Loucy (cell line): ENCODE measurements around the gene DLX5.

Experiments used
- H2AFZ ChIP-seq: fragments of 200-600 bp; sonication (generic); 2 replicates; pipeline ENCODE4 v1.6.0; 2016; ENCODE audit warnings: antibody characterized with exemption, mild to moderate bottlenecking, low read length, moderate library complexity
- H3F3A ChIP-seq: fragments of 200-600 bp; 2 replicates; pipeline ENCODE4 v1.6.0; 2016; ENCODE audit warnings: antibody characterized with exemption, low read depth, mild to moderate bottlenecking
- H3K27me3 ChIP-seq: fragments of 200-600 bp; sonication (generic); 2 replicates; pipeline ENCODE4 v1.6.1; 2014; ENCODE audit warnings: low read length, mild to moderate bottlenecking; ENCODE audit not compliant: insufficient read depth, poor library complexity, severe bottlenecking
- H3K36me3 ChIP-seq: fragments of 200-600 bp; sonication (generic); 2 replicates; pipeline ENCODE4 v1.6.1; 2016; ENCODE audit warnings: low read length; ENCODE audit not compliant: insufficient read depth
- H3K4me1 ChIP-seq: fragments of 200-600 bp; sonication (generic); 2 replicates; pipeline ENCODE4 v1.5.1; 2014; ENCODE audit warnings: low read length, mild to moderate bottlenecking; ENCODE audit not compliant: insufficient read depth, poor library complexity, severe bottlenecking
- H3K4me2 ChIP-seq: fragments of 200-600 bp; sonication (generic); 2 replicates; pipeline ENCODE4 v1.6.0; 2014; ENCODE audit warnings: antibody characterized with exemption, low read length, low read depth, mild to moderate bottlenecking; ENCODE audit not compliant: poor library complexity, severe bottlenecking
- H3K4me3 ChIP-seq: fragments of 200-600 bp; sonication (generic); 2 replicates; pipeline ENCODE4 v1.5.1; 2014; ENCODE audit warnings: low read length, mild to moderate bottlenecking, mixed read lengths; ENCODE audit not compliant: poor library complexity, severe bottlenecking
- H3K79me2 ChIP-seq: fragments of 200-600 bp; sonication (generic); 2 replicates; pipeline ENCODE4 v1.6.1; 2014; ENCODE audit warnings: low read length; ENCODE audit not compliant: insufficient read depth
- H3K9ac ChIP-seq: fragments of 200-600 bp; sonication (generic); 2 replicates; pipeline ENCODE4 v1.6.0; 2014; ENCODE audit warnings: mild to moderate bottlenecking, low read depth, low read length, moderate library complexity; ENCODE audit not compliant: poor library complexity, severe bottlenecking
- H3K9me2 ChIP-seq: fragments of 200-600 bp; sonication (generic); replicated peaks from 2 replicates; pipeline ENCODE4 v1.6.1; 2016; ENCODE audit warnings: low read depth, low read length, mixed read lengths
- H3K9me3 ChIP-seq: fragments of 200-600 bp; sonication (generic); 2 replicates; pipeline ENCODE4 v1.6.1; 2014; ENCODE audit warnings: mild to moderate bottlenecking, antibody characterized with exemption, low read length, low read depth; ENCODE audit not compliant: insufficient read depth
- H4K20me1 ChIP-seq: fragments of 200-600 bp; sonication (generic); 2 replicates; pipeline ENCODE4 v1.6.0; 2014; ENCODE audit warnings: antibody characterized with exemption, low read length, mild to moderate bottlenecking; ENCODE audit not compliant: insufficient read depth, poor library complexity, severe bottlenecking
- EZH2phosphoT487 ChIP-seq: fragments of 200-600 bp; IDR thresholded peaks from 2 replicates; pipeline ENCODE4 v1.6.1; 2018; ENCODE audit warnings: antibody characterized with exemption, mild to moderate bottlenecking, moderate library complexity, borderline replicate concordance
- TF ChIP-seq, protein P1 (sequence below): fragments of 200-600 bp; sonication (generic); conservative IDR thresholded peaks from 2 replicates; pipeline ENCODE4 v1.5.1; 2014; ENCODE audit warnings: mild to moderate bottlenecking, antibody characterized with exemption, low read length

DLX5 gene

DNA sequence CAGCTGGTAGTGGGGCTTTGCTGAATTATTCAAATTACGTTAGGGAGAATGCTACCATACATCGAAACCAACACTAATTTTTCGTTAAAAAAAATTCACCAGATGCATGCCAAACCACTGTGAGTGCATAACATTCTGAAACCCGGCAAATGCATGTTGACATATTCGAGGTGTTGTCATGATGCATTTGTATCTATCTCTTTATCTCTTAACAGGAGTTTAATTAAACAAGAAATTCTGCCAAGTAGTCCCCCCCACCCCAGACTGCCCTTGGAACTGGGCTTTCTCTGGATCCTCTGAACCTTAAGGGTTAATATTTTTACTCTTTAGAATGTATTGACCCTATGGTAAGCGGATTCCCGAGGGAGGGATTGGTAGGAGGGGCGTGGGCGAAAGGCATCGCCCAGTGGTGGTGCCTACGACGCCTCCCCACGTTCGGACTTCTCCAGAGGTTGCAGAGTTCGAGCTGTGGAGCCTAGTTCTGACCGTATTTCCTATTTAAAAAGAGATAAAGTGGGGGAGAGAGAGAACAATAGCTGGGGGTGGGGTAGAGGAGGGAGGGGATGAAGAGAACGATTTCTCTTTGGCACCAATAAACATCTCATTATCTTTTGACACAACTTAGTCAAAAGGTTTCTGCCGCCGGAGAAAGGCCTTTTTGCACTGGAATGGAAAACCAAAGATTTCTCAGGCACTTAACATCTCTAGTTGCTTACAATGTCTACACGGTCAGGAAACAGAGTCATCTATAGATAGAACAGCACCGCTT lies 12.1 kb downstream of the DLX5 start:
- no peaks in the 10 kb centered on the region for H3K27me3 ChIP-seq

DNA sequence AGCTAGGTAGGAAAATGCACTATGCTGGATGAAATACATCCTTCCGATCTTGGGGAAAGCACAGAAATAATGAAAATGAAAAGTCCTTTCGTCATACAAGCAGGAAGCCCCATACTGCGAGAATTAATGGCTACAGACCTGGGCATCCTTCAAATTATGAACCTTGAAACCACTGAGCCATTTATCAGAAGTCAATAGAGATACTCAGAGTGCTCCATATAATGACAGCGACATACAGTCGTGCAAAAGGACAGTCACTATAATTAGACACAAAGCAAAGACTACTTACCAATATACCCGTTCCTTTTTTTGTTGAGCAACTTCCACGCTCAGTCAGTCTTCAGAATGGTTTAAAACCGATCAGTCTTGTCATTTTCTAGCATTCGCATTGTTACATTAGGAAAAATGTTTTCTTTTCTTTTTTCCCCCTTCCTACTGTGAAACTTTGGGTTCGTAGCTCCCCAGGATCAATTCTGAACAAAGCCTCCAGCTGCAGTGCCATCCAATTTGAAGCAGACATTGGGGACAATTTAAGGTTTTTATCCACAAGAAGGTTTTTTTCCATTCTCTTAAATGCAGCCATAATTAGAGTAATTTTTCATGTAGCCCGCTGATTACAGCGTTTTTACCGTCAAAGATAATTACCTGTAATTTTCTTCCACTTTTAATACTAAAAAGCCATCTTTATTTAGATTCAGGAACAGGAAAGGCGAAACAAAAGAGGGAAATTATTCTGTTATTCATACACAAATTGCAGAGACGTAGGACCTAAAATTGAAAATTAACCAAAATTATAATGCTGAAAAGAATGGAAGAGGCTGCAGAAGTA lies 12.9 kb downstream of the DLX5 start:
- Histone ChIP-seq H3K9me2 (no peaks in the 10 kb centered on the region), H3K9me3 (no peaks in the 10 kb centered on the region), H3K4me1 (no peaks in the 10 kb centered on the region), H3K4me3 (no peak overlapping the region), H3K9ac (no peak overlapping the region), H4K20me1 (no peaks in the 10 kb centered on the region), H3F3A (no peaks in the 10 kb centered on the region), H2AFZ (no peak overlapping the region), H3K36me3 (no peaks in the 10 kb centered on the region), H3K27me3 (no peaks in the 10 kb centered on the region), H3K79me2 (no peaks in the 10 kb centered on the region), H3K4me2 (no peak overlapping the region)
- TF ChIP-seq EZH2phosphoT487: no peak
- TF ChIP-seq, protein P1, sequence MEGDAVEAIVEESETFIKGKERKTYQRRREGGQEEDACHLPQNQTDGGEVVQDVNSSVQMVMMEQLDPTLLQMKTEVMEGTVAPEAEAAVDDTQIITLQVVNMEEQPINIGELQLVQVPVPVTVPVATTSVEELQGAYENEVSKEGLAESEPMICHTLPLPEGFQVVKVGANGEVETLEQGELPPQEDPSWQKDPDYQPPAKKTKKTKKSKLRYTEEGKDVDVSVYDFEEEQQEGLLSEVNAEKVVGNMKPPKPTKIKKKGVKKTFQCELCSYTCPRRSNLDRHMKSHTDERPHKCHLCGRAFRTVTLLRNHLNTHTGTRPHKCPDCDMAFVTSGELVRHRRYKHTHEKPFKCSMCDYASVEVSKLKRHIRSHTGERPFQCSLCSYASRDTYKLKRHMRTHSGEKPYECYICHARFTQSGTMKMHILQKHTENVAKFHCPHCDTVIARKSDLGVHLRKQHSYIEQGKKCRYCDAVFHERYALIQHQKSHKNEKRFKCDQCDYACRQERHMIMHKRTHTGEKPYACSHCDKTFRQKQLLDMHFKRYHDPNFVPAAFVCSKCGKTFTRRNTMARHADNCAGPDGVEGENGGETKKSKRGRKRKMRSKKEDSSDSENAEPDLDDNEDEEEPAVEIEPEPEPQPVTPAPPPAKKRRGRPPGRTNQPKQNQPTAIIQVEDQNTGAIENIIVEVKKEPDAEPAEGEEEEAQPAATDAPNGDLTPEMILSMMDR: no peak

More for the DNA sequence above, 12.1 kb downstream of the DLX5 start:
- no peaks in the 10 kb centered on the region for H4K20me1 ChIP-seq
- TF ChIP-seq EZH2phosphoT487: no peak
- TF ChIP-seq, protein P1: no peak
- H3K4me2 ChIP-seq: no peak overlapping the region
- no peaks in the 10 kb centered on the region for H3K79me2 ChIP-seq
- H3F3A ChIP-seq: no peaks in the 10 kb centered on the region
- no peak overlapping the region for H2AFZ ChIP-seq
- H3K9me2 ChIP-seq: no peaks in the 10 kb centered on the region
- no peaks in the 10 kb centered on the region for H3K4me1 ChIP-seq
- no peaks in the 10 kb centered on the region for H3K36me3 ChIP-seq
- no peaks in the 10 kb centered on the region for H3K9me3 ChIP-seq
- H3K4me3 ChIP-seq: no peak overlapping the region
- no peak overlapping the region for H3K9ac ChIP-seq

DNA sequence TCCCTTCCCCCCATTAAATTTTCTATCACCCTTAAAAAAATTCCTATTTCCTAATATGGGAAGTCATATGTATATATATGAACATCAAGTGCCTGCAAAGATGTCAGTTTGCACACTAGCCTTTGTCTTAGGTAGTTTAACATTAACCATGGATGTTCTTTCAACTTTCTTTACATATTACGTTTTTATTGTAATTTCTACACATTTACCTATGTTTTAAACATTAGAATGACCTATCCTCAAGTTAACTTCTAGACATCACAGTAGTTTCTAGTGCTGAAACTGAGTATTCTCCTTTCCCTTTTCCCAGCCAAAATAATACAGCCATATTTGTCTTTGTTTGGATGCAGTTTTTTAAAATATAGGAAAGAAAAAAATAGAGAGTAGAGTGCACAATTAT lies 13.5 kb downstream of the DLX5 start:
- Histone ChIP-seq H3K9ac (no peak overlapping the region), H3K4me3 (no peak overlapping the region), H3K36me3 (no peaks in the 10 kb centered on the region), H3K9me3 (no peaks in the 10 kb centered on the region), H2AFZ (no peak overlapping the region), H3K27me3 (no peaks in the 10 kb centered on the region), H3K4me2 (no peak overlapping the region), H3K9me2 (no peaks in the 10 kb centered on the region), H3F3A (no peaks in the 10 kb centered on the region), H3K79me2 (no peaks in the 10 kb centered on the region), H4K20me1 (no peaks in the 10 kb centered on the region), H3K4me1 (no peaks in the 10 kb centered on the region)
- TF ChIP-seq EZH2phosphoT487: no peak
- TF ChIP-seq, protein P1: no peak
